K562 (cell line): Measurements from ENCODE around the gene RGPD8. TPM values are rescaled to one million over a fixed set of nuclear protein-coding genes. Genes with fewer than 3 reads are reported as not detected.

ENCODE experiments used
- ATAC-seq: fragments of 200-7000 bp; cut with Tn5 transposase; 3 replicates; pipeline ENCODE4 v1.9.1; 2020; ENCODE audit warnings: moderate library complexity
- BruUV-seq: library from RNA; stranded (reverse); fragments of 400-500 nt; replicated peaks from 2 replicates; lab custom pipeline; 2021; lab: Mats Ljungman, UMichigan
- CTCF ChIA-PET: fragments of 300-600 bp; formaldehyde crosslinking; extraction: SDS; loops from one replicate; lab custom pipeline; 2021; ENCODE audit warnings: low intra/inter-chr PET ratio; lab: Yijun Ruan, JAX
- POLR2A ChIA-PET: fragments of 300-600, 350-650 bp; sonication (Branson Sonifier 250); formaldehyde crosslinking; extraction: SDS; loops from one replicate; lab custom pipeline; 2021; ENCODE audit warnings: antibody characterized with exemption, inconsistent platforms; lab: Yijun Ruan, JAX
- DNase-seq, 4 experiments: peaks; one replicate each; pipeline versions ENCODE4 v3.0.0 to v3.0.0-alpha.2; 2011 to 2018; ENCODE audit warnings: low spot score in 3 of 4, mixed read lengths in 3 of 4; ENCODE audit errors: extremely low read depth in 1 of 4
- FAIRE-seq: peaks from 2 replicates; lab custom pipeline; 2011; peaks lifted over from hg19 to GRCh38; lab: Jason Lieb, UNC
- H2AFZ ChIP-seq: 2 replicates; pipeline ENCODE4 v1.6.0; 2011; ENCODE audit warnings: low read depth, low read length, control low read depth, inconsistent platforms
- H3K27ac ChIP-seq: fragments of 200-600 bp; 3 replicates; pipeline ENCODE4 v1.8.0; 2011; ENCODE audit warnings: low read depth, mild to moderate bottlenecking, control low read depth, inconsistent platforms, low read length, moderate library complexity, mixed read lengths; ENCODE audit errors: extremely low read depth
- H3K27me3 ChIP-seq, 2 experiments: fragments of 300-600 bp in 1 of 2; 2 replicates in 1 of 2; 3 replicates in 1 of 2; pipeline versions ENCODE4 v1.6.0 to v1.8.0; 2011; ENCODE audit warnings: inconsistent platforms in 2 of 2, low read length in 2 of 2, mild to moderate bottlenecking in 1 of 2, mixed read lengths in 1 of 2, moderate library complexity in 1 of 2; ENCODE audit not compliant: control insufficient read depth in 2 of 2, insufficient read depth in 2 of 2
- H3K36me3 ChIP-seq: fragments of 300-600 bp; 3 replicates; pipeline ENCODE4 v1.8.0; 2011; ENCODE audit warnings: mild to moderate bottlenecking, low read length, inconsistent platforms; ENCODE audit not compliant: control insufficient read depth, insufficient read depth
- H3K4me1 ChIP-seq, 2 experiments: fragments of 200-600 bp in 1 of 2; replicated peaks in 1 of 2; 2 replicates in 1 of 2; 3 replicates in 1 of 2; pipeline versions ENCODE4 v1.5.1 to v1.8.0; 2011; ENCODE audit warnings: inconsistent platforms in 2 of 2, low read length in 2 of 2, mild to moderate bottlenecking in 1 of 2, mixed read lengths in 1 of 2, moderate library complexity in 1 of 2; ENCODE audit not compliant: control insufficient read depth in 2 of 2, insufficient read depth in 2 of 2
- H3K4me2 ChIP-seq: 2 replicates; pipeline ENCODE4 v1.6.1; 2011; ENCODE audit warnings: low read length, control low read depth, inconsistent platforms, mixed read lengths; ENCODE audit not compliant: insufficient read depth
- H3K4me3 ChIP-seq: fragments of 200-600 bp; sonication (generic), shearing (Covaris generic); 2 replicates; pipeline ENCODE4 v1.5.1; 2016; ENCODE audit warnings: control low read depth, inconsistent platforms
- H3K79me2 ChIP-seq: fragments of 200-600 bp; 3 replicates; pipeline ENCODE4 v1.8.0; 2011; ENCODE audit warnings: low read length, inconsistent platforms; ENCODE audit not compliant: control insufficient read depth, insufficient read depth
- H3K9ac ChIP-seq, 2 experiments: 2 replicates each; pipeline versions ENCODE4 v1.6.0 to v1.6.1; 2011; ENCODE audit warnings: low read depth in 2 of 2, low read length in 2 of 2, control low read depth in 1 of 2, inconsistent platforms in 1 of 2, mild to moderate bottlenecking in 1 of 2, mixed read lengths in 1 of 2; ENCODE audit not compliant: insufficient read depth in 1 of 2
- H3K9me1 ChIP-seq: one replicate; pipeline ENCODE4 v1.6.0; 2011; ENCODE audit warnings: inconsistent platforms, mild to moderate bottlenecking, low read length, moderate library complexity; ENCODE audit not compliant: control insufficient read depth, insufficient read depth
- H3K9me3 ChIP-seq: replicated peaks from 2 replicates; pipeline ENCODE4 v1.5.1; 2011; ENCODE audit warnings: low read depth, low read length, inconsistent platforms; ENCODE audit not compliant: control insufficient read depth, insufficient read depth
- H4K20me1 ChIP-seq: replicated peaks from 2 replicates; pipeline ENCODE4 v1.6.1; 2011; ENCODE audit warnings: low read length, inconsistent platforms, mixed read lengths; ENCODE audit not compliant: control insufficient read depth, insufficient read depth
- CCAR2 ChIP-seq: fragments of 200-400 bp; formaldehyde crosslinking; IDR thresholded peaks from 2 replicates; pipeline ENCODE4 v1.6.1; 2017; ENCODE audit warnings: mild to moderate bottlenecking, low read depth, low read length
- CHCHD3 ChIP-seq: fragments of 250-450 bp; sonication (Bioruptor Pico); IDR thresholded peaks from 2 replicates; pipeline ENCODE4 v2.1.2; 2022; ENCODE audit warnings: mild to moderate bottlenecking
- MAX ChIP-seq: sonication (generic); formaldehyde crosslinking; IDR thresholded peaks from 2 replicates; pipeline ENCODE4 v1.9.0; 2022; ENCODE audit warnings: mild to moderate bottlenecking, missing genetic modification reagents
- NR2C2 ChIP-seq, 2 experiments: fragments of 200-800 bp in 1 of 2; sonication (Bioruptor generic) in 1 of 2; sonication (generic) in 1 of 2; formaldehyde crosslinking in 1 of 2; IDR thresholded peaks; 2 replicates each; pipeline versions ENCODE4 v1.6.1 to v1.8.0; 2016 to 2022; ENCODE audit warnings: mild to moderate bottlenecking in 1 of 2, missing compliant biosample characterization in 1 of 2, missing genetic modification characterization in 1 of 2, missing genetic modification reagents in 1 of 2
- SP1 ChIP-seq: sonication (generic); formaldehyde crosslinking; IDR thresholded peaks from 2 replicates; pipeline ENCODE4 v1.8.1; 2022; ENCODE audit warnings: mild to moderate bottlenecking, missing genetic modification reagents
- STAT5A ChIP-seq: IDR thresholded peaks from 2 replicates; pipeline ENCODE4 v1.6.1; 2012; ENCODE audit warnings: low read length, inconsistent platforms, borderline replicate concordance
- WGBS: fragments of 100-300 bp; shearing (Covaris generic); methylation state at CpG from one replicate; pipeline ENCODE4 v1.1.6; 2016; ENCODE audit warnings: low coverage, mixed read lengths; ENCODE audit not compliant: insufficient coverage; ENCODE audit errors: missing lambda C conversion rate; 5-methylcytosine and 5-hydroxymethylcytosine counted together
- in situ Hi-C: fragments of 300-500 bp; cut with MboI; formaldehyde crosslinking; loops from 4 replicates; pipeline ENCODE4 v1.15.0; 2018; ENCODE audit warnings: inconsistent platforms, mixed read lengths
- intact Hi-C: fragments of 100-400 bp; cut with micrococcal nuclease; formaldehyde crosslinking; loops from 2 replicates; pipeline ENCODE4 v1.14.2; 2022
- polyA plus RNA-seq, 8 experiments: library from polyadenylated mRNA; depleted of rRNA in 4 of 8; stranded (reverse) in 5 of 8; unstranded in 3 of 8; fragments of >200 nt; fragmentation: Nextera tagmentation in 2 of 8; fragmentation: Illumina TruSeq in 1 of 8; extraction: Ambion mirVana in 2 of 8; extraction: Trizol in 1 of 8; gene quantifications; 2 replicates each; pipeline versions ENCODE4 v1.2.1 to v1.2.3, GENCODE V29; 2011 to 2014; ENCODE audit warnings: inconsistent platforms in 1 of 8, missing spikeins in 1 of 8
- total RNA-seq, 7 experiments: library from RNA; depleted of rRNA in 6 of 7; stranded (reverse); fragments of >200 nt in 6 of 7; fragmentation: Illumina TruSeq in 2 of 7; extraction: Trizol in 2 of 7; gene quantifications; 2 replicates each; pipeline versions ENCODE4 v1.2.1 to v1.2.3, GENCODE V29; 2011 to 2021; ENCODE audit warnings: low replicate concordance in 1 of 7
- TF ChIP-seq, protein P1 (sequence below): fragments of 150-350 bp; IDR thresholded peaks from 2 replicates; pipeline ENCODE4 v1.6.1; 2014; ENCODE audit warnings: low read depth, mild to moderate bottlenecking, low read length, borderline replicate concordance
- TF ChIP-seq, protein P2 (sequence below), 2 experiments: fragments of 450-650 bp; formaldehyde crosslinking in 1 of 2; IDR thresholded peaks; 2 replicates each; pipeline versions ENCODE4 v1.4.0 to v1.6.1; 2014 to 2020; ENCODE audit warnings: mild to moderate bottlenecking in 2 of 2, borderline replicate concordance in 1 of 2, low read depth in 1 of 2

Gene RGPD8
- total and polyA plus RNA-seq, 9 of the 15 experiments (the other 6 are each of a cell fraction or from before 2014, with no cell fraction given) = 0.03 to 0.47 (median 0.12) TPM; not detected in 1

DNA sequence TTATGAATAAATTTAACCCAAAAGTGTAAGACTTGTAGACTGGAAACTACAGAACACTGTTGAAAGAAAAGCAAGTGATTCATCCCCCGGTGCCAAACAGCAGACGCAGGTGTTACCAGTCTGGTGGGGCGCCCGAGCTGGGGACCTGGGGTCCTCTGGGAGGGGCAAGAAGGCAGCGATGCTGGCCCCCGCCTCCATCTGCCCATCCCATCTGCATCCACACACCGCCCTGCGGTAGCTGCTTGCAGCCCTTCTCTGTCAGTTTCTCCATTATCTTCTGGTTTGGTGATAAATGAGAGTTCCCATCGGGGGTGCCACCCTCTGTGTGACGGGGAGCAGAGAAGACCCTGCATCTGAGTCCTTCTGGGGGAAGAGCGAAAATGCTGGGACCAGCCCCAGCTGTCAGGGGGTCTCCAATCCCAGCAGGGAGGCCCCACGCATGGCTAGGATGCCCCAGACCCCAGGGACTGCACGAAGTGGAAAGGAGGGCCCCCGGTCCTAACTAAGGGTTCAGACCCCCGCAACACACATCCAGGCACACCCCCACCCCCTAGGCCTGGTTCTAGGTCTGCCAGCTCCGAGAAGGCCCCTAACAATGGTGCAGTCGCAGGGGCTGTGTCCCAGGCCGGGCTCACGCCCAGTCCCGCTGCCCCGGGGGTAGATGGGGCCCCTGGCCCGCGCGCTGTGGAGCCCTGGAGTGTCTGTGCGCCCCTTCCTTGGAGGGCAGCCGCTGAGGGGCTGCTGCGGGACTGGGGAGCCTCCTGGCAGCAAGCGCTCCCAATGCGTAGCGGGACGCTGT is 686 bp upstream of the RGPD8 start:
- intact Hi-C loops = no loop called here
- H4K20me1 ChIP-seq = no peaks in the 10 kb centered on the region
- H3K4me2 ChIP-seq = no peak overlapping the region
- H3K9me1 ChIP-seq = no peaks in the 10 kb centered on the region
- no peak overlapping the region for H2AFZ ChIP-seq
- WGBS = 56% methylated on average over 30 of the region's 31 CpGs
- in situ Hi-C loops = no loop called here
- no peaks in the 10 kb centered on the region for H3K36me3 ChIP-seq
- FAIRE-seq = no peak
- H3K27ac ChIP-seq = no peak overlapping the region
- no TSS peak for BruUV-seq
- peaks cover 0 to 24% of the 10 kb centered on the region in 2 experiments; a peak in 2 of 5 replicates for H3K4me1 ChIP-seq
- no peaks in the 10 kb centered on the region for H3K9me3 ChIP-seq
- H3K9ac ChIP-seq = no peak overlapping the region
- no peak for DNase-seq
- no peak for ATAC-seq
- POLR2A ChIA-PET = no interaction called here
- CTCF ChIA-PET = interaction anchor here (0.6 to 0.7 kb wide), 2 partner anchors 172 to 174 kb away, joined by 3 read pairs; no protein-coding TSS in a partner anchor
- peaks cover 0 to 10% of the 10 kb centered on the region in 2 experiments; a peak in 3 of 5 replicates for H3K27me3 ChIP-seq
- no peak overlapping the region for H3K4me3 ChIP-seq
- H3K79me2 ChIP-seq = no peaks in the 10 kb centered on the region
- TF ChIP-seq SP1 (no peak), MAX (CRISPR knock-in tag) (no peak), NR2C2 (CRISPR knock-in tag; IDR thresholded peaks at IDR 0.05) (no peak), NR2C2 (tag; IDR thresholded peaks at IDR 0.05) (no peak), CCAR2 (no peak), STAT5A (no peak), CHCHD3 (no peak)
- TF ChIP-seq, protein P1, sequence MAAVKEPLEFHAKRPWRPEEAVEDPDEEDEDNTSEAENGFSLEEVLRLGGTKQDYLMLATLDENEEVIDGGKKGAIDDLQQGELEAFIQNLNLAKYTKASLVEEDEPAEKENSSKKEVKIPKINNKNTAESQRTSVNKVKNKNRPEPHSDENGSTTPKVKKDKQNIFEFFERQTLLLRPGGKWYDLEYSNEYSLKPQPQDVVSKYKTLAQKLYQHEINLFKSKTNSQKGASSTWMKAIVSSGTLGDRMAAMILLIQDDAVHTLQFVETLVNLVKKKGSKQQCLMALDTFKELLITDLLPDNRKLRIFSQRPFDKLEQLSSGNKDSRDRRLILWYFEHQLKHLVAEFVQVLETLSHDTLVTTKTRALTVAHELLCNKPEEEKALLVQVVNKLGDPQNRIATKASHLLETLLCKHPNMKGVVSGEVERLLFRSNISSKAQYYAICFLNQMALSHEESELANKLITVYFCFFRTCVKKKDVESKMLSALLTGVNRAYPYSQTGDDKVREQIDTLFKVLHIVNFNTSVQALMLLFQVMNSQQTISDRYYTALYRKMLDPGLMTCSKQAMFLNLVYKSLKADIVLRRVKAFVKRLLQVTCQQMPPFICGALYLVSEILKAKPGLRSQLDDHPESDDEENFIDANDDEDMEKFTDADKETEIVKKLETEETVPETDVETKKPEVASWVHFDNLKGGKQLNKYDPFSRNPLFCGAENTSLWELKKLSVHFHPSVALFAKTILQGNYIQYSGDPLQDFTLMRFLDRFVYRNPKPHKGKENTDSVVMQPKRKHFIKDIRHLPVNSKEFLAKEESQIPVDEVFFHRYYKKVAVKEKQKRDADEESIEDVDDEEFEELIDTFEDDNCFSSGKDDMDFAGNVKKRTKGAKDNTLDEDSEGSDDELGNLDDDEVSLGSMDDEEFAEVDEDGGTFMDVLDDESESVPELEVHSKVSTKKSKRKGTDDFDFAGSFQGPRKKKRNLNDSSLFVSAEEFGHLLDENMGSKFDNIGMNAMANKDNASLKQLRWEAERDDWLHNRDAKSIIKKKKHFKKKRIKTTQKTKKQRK = no peak
- TF ChIP-seq, protein P2, sequence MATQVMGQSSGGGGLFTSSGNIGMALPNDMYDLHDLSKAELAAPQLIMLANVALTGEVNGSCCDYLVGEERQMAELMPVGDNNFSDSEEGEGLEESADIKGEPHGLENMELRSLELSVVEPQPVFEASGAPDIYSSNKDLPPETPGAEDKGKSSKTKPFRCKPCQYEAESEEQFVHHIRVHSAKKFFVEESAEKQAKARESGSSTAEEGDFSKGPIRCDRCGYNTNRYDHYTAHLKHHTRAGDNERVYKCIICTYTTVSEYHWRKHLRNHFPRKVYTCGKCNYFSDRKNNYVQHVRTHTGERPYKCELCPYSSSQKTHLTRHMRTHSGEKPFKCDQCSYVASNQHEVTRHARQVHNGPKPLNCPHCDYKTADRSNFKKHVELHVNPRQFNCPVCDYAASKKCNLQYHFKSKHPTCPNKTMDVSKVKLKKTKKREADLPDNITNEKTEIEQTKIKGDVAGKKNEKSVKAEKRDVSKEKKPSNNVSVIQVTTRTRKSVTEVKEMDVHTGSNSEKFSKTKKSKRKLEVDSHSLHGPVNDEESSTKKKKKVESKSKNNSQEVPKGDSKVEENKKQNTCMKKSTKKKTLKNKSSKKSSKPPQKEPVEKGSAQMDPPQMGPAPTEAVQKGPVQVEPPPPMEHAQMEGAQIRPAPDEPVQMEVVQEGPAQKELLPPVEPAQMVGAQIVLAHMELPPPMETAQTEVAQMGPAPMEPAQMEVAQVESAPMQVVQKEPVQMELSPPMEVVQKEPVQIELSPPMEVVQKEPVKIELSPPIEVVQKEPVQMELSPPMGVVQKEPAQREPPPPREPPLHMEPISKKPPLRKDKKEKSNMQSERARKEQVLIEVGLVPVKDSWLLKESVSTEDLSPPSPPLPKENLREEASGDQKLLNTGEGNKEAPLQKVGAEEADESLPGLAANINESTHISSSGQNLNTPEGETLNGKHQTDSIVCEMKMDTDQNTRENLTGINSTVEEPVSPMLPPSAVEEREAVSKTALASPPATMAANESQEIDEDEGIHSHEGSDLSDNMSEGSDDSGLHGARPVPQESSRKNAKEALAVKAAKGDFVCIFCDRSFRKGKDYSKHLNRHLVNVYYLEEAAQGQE (IDR thresholded peaks at IDR 0.05; ENCODE audit: borderline replicate concordance) = no peak
- TF ChIP-seq, protein P2 (CRISPR knock-in tag; IDR thresholded peaks at IDR 0.05; ENCODE audit: low read depth) = no peak
